HEK293 (cell line): ENCODE measurements around the gene ITSN1.

ENCODE experiments used
- YY1 ChIP-seq: fragments of 450-650 bp; formaldehyde crosslinking; IDR thresholded peaks from 2 replicates; pipeline ENCODE4 v1.5.1; 2018; ENCODE audit warnings: missing biosample characterization, missing genetic modification characterization
- TF ChIP-seq, protein P1 (sequence below): fragments of 450-650 bp; formaldehyde crosslinking; IDR thresholded peaks from 2 replicates; pipeline ENCODE4 v1.5.1; 2016; ENCODE audit warnings: missing biosample characterization, missing genetic modification characterization

DNA sequence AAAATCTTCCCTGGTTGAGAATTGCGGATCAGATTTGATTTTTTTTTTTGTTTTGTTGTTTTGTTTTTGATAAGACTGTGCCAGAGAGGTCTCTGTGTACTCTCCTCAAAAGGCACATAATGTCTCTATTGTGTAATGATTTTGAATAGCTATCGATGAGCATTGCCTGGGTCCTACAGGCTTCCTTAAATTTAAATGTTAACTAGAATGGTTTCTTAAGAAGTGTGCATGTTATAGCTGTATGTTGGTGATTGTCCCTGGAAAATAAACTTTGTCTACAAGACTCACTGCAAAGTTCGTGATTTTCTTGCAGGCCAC, 121.2 kb downstream of the ITSN1 start:
- TF ChIP-seq, protein P1, sequence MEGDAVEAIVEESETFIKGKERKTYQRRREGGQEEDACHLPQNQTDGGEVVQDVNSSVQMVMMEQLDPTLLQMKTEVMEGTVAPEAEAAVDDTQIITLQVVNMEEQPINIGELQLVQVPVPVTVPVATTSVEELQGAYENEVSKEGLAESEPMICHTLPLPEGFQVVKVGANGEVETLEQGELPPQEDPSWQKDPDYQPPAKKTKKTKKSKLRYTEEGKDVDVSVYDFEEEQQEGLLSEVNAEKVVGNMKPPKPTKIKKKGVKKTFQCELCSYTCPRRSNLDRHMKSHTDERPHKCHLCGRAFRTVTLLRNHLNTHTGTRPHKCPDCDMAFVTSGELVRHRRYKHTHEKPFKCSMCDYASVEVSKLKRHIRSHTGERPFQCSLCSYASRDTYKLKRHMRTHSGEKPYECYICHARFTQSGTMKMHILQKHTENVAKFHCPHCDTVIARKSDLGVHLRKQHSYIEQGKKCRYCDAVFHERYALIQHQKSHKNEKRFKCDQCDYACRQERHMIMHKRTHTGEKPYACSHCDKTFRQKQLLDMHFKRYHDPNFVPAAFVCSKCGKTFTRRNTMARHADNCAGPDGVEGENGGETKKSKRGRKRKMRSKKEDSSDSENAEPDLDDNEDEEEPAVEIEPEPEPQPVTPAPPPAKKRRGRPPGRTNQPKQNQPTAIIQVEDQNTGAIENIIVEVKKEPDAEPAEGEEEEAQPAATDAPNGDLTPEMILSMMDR, result no peak
- no peak for TF ChIP-seq YY1 (tag by site-specific recombination)
